ENCODE results near the gene MTCH1.

Gene MTCH1

GRCh38 chr6:36985808-36986703 is at the start of gene MTCH1:
Gene MTCH1 (minus strand): TSS chr6:36986196. CDS start chr6:36986173, 23 bp downstream.
- peak; percentile 91 for DNase-seq

- no peak for DNase-seq
These were observed 48.1 kb upstream of the MTCH1 start for GRCh38 chr6:37033819-37034795.

GRCh38 chr6:37033255-37033654 is 47.3 kb upstream of the MTCH1 start:
- DNase-seq, result no peak

GRCh38 chr6:37032239-37032638 is 46.2 kb upstream of the MTCH1 start:
- DNase-seq, result no peak

- DNase-seq, result no peak
These were observed 44.6 kb upstream of the MTCH1 start for GRCh38 chr6:37030599-37030998.

GRCh38 chr6:37029249-37029971 is 43.4 kb upstream of the MTCH1 start:
- peak; percentile 63 for DNase-seq

GRCh38 chr6:37027811-37028469 is 41.9 kb upstream of the MTCH1 start:
- no peak for DNase-seq

- no peak for DNase-seq
These were observed 41.2 kb upstream of the MTCH1 start for GRCh38 chr6:37027036-37027720.

- no peak for DNase-seq
These were observed 39.8 kb upstream of the MTCH1 start for GRCh38 chr6:37025621-37026466.

GRCh38 chr6:37024656-37025337 is 38.8 kb upstream of the MTCH1 start:
- no peak for DNase-seq

- no peak for DNase-seq
These were observed 36.3 kb upstream of the MTCH1 start for GRCh38 chr6:37022135-37022863.

GRCh38 chr6:37021356-37022129 is 35.5 kb upstream of the MTCH1 start:
- peak; percentile 81 for DNase-seq

GRCh38 chr6:37020812-37021211 is 34.8 kb upstream of the MTCH1 start:
- no peak for DNase-seq

GRCh38 chr6:37020381-37020780 is 34.4 kb upstream of the MTCH1 start:
- DNase-seq, result no peak

GRCh38 chr6:37019065-37019450 is 33.1 kb upstream of the MTCH1 start:
- no peak for DNase-seq

GRCh38 chr6:37018198-37019064 is 32.4 kb upstream of the MTCH1 start:
- peak; percentile 90 for DNase-seq

GRCh38 chr6:37017606-37018197 is 31.7 kb upstream of the MTCH1 start:
- DNase-seq, result no peak
